ENCODE data around the gene DRD3.

Gene DRD3

DNA sequence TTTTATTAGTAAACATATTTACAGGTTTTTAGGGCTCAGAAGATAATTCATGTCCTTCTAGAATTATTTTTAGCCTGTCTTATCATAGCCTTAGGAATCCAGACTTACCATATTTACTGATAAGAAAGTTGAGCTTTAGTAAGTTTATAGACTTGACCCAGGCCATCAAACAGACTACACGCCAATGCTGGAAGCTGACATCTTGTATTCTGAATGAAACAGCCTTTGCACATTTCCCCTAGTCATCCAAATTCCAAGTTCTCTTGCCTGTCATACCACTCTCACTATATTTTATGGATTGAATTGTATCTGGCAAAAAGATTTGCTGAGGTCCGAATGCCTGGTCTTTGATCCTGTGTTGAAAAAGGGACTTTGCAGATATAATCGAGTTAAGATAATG is 58.6 kb downstream of the DRD3 start:
- no peak for DNase-seq (ENCODE audit: low read depth)

- no peak for DNase-seq (ENCODE audit: low read depth)
Observed at GRCh38 chr3:114119776-114120175, 59.1 kb downstream of the DRD3 start.

GRCh38 chr3:114115143-114115542 is 63.7 kb downstream of the DRD3 start:
- DNase-seq (ENCODE audit: low read depth), result no peak

DNA sequence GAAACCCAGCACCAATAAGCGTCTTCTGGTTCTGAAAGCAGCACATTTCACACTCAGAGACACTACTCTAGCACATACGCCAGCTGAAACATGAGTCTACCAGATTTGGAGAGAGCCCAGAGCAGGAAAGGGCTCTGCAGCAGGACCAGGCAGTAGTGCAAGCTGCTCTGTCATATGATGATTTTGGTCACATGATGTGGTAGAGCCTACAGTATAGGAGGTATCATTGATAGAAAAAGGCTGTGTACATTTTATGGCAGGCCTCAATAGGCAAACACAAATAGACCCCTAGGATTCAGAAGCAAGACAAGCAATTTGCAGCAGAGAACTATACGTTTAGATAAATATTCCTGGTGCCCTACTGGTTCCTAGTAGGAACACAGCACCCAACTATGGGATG is 64.1 kb downstream of the DRD3 start:
- no peak for DNase-seq (ENCODE audit: low read depth)

DNA sequence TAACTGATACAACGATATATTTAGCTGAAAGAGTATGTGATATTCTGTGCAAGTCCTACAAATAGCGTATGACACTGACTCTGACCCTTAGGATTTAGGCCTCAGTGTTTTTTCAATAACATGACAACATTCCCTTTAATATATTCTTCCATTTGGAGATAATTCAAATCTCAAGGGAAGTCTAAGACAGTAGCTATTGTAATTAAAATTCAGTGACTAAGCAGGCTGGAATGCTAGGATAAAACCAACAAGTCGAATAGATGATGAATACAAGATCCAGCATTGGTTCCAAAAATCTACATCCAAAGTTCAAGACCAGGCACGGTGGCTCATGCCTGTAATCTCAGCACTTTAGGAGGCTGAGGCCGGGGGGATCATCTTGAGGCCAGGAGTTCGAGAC is 66.2 kb downstream of the DRD3 start:
- peak; percentile 4 for DNase-seq (ENCODE audit: low read depth)

DNA sequence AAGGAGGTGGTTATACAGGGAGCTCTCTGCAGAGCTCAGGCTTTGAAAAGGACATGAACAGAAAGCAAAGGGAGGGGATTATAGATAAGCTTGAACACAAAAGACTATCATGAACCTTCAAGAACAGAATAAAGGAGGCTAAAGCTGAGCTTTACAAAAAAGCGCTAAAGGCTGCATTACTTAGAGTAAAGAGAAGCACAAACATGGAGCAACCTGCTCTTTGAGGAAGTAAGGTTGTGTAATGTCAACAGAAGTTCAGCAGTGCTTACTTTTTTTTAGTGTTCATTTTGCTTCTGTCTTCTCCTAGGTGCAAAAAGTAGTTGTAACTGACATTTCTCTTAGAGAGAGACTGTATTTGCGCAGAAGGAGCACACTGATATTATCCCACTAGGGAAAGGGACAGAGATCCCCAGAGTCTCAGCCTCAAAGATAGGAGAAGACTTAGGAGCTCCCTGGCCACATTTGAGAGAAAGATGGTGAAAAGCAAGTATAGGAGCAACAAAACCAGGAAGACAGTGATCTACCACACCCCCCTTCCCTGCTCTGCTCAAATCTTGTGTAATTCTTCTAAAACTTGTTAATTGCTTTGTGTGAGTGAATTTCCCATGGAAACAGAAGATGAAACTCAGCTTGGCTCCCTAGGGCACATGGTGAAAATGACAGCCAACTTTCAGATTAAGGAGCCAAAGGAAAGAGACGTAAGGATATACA is 67.6 kb downstream of the DRD3 start:
- no peak for DNase-seq (ENCODE audit: low read depth)

DNA sequence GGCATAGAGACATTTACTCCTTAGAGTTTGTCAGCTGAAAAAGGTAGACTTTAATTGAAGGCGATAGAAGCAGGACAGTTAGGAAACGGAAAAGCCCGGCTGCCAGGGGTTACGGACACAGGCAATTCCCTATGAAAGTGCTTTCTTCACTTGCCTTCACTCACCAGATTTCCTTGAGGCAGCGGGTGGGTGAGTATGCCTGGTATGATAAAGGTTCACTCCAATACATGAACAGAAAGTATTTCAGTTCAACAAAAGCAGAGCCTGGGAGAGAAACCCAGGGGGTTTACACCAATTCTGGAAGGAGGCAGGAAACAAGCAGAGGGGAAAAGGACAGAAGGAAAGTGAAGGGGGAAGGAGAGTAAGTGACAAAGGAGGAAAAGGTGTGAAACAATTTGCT is 68.4 kb downstream of the DRD3 start:
- no peak for DNase-seq (ENCODE audit: low read depth)

- no peak for DNase-seq (ENCODE audit: low read depth)
Observed at GRCh38 chr3:114108137-114108536, 70.7 kb downstream of the DRD3 start.

DNA sequence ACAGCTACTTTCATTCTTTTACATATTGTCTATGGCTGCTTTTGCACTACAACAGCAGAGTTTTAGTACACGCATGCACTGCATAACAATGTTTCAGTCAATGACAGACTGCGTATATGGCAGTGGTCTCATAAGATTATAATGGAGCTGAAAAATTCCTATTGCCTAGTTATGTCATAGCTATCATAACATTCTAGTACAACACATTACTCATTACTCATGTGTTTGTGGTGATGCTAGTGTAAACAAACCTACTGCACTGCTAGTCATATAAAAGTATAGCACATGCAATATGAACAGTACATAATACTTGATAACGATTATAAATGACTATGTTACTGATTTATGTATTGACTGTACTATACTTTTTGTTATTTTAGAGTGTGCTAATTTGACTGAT is 74.4 kb downstream of the DRD3 start:
- DNase-seq (ENCODE audit: low read depth), result no peak

- no peak for DNase-seq (ENCODE audit: low read depth)
Observed at GRCh38 chr3:114103858-114104257, 75.0 kb downstream of the DRD3 start.

DNA sequence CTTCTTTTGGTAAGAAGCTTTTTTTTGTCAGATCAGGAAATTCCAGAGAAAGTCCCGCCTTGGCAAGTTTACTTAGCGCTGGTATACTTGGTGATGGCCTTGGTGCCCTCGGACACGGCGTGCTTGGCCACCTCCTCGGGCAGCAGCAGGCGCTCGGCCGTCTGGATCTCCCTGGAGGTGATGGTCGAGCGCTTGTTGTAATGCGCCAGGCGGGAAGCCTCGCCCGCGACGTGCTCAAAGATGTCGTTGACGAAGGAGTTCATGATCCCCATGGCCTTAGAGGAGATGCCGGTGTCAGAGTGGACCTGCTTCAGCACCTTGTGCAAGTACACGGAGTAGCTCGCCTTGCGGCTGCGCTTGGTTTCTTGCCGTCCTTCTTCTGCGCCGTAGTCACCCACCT is 75.7 kb downstream of the DRD3 start:
- DNase-seq (ENCODE audit: low read depth), result no peak

- no peak for DNase-seq (ENCODE audit: low read depth)
Observed at GRCh38 chr3:114101101-114101500, 77.8 kb downstream of the DRD3 start.

DNA sequence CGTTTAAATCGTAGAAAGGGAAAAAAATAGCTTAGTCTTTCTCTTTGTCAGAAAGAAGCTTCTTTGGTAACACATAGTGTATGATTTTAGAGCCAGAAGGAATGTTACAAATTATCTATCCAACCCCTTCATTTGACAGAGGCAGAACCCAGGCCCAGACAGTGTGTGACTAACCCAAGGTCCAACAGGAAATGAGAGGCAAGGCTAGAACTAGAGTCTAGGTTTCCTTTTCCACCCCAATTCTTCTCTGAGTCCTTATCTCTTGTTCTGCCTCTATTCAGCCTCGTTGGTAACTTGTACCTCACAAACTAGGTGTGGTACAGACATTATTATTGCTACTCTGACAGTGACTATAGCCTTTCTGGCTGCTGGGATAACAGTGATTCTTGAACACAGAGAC is 83.1 kb downstream of the DRD3 start:
- DNase-seq (ENCODE audit: low read depth), result no peak

GRCh38 chr3:114093596-114093995 is 85.3 kb downstream of the DRD3 start:
- peak; percentile 71 for DNase-seq (ENCODE audit: low read depth)

GRCh38 chr3:114093016-114093380 is 85.9 kb downstream of the DRD3 start:
- DNase-seq (ENCODE audit: low read depth), result no peak

DNA sequence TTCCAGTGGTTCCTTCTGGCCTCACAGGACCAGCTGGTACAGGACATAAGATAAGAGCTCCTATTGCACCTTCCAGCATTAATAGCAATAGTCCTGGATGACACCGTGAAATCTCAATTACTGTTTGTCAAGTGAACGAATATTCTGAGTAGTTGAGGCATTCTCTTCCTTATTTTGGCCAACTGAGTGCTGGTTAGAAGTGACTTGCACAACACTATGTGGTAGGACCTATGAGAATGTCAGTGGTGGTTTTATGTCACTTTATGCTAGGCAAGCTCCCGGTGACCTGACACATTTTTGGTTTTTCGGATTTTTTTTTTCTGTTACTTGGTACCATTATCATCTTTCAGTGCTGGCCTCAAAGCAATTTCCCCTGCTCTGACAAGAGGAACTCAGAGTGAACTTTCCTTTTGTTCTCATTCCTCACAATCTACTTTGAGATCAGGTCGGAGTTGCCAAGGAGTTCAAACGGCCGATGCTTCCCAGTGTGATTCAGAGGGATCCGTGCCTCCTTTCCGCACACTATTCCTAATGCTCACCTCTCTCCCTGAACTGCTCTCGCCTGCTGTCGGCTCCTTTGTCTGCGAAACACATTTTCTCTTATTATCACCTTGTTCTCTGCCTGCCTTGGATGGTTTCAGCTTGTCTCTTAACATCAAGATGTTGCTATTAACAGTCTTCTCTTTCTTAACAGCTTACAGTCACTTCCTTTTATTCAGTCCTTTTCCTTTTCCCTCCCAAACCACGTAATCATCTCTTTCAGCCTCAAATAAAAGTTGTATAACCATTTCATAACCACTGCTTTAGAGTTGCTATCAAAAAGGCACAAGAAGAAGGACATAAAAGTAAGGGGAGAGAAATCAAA is 86.5 kb downstream of the DRD3 start:
- DNase-seq (ENCODE audit: low read depth), result no peak

DNA sequence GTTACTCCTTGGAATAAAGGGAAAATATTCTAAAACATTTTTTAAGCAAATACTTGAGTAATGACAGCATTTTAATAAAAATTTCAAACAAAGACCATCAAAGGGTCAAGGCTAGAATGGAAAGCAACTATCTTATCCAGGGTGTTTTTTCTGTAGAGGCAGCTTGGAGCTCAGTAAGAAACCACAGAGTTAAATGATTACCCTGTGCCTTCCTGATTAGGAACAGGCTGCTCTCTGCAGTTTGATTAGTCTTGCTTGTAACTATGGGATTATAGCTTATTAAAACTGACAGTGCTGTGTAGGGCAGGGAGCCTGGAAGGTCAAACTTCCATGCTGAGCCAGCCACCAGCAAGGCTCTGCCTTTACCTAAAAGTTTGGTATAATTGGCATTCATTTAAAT is 89.2 kb downstream of the DRD3 start:
- no peak for DNase-seq (ENCODE audit: low read depth)

DNA sequence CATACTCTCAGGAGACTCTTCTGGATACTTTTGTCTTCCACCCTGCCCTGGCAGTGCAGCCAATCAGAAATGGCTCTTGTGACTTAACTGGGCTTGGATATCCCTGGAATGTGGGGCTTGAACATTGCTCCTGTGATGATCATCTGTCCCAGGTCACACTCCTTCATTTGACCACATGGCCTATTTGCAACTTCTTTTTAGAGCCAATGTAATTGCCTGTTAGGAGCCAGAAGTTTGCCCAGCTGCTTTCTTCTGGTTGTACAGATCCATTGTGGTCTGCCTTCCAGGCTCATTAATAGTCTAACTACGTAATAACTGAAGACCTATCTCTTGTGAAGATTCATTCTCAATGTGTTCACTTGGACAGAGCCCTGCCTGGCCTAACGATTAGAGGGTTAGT is 92.5 kb downstream of the DRD3 start:
- no peak for DNase-seq (ENCODE audit: low read depth)

DNA sequence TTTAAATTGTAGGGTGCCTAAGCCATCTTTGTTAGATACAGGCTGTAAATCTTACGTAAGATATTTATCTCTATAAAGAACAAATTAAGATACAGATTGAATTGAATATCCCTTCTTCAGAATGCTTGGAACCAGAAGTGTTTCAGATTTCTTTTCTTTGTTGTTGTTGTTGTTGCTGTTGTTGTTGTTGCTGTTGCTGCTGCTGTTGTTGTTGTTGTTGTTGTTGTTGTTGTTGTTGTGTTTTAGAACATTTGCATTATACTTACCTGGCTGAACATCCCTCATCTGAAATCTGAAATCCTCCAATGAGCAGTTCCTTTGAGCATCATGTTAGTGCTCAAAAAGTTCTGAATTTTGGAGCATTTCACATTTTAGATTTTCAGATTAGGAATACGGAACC is 95.7 kb downstream of the DRD3 start:
- DNase-seq (ENCODE audit: low read depth), result no peak

DNA sequence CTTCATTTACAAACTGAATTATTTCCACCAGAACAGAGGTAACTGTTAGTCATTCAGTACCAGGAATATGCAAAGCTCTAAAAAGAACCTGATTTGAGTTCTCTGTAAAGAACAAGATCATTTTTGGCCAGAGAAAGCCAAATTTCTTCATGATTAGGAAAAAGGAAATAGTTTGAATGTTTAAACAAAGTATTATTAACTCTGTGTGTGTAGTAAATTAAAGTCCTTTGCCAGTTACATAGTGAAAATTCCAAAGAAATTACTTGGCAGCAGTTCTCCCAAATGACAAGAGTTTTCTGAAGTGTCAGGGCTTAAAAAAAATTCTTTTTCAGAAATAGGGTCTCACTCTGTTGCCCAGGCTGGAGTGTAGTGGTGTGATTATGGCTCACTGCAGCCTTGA is 97.8 kb downstream of the DRD3 start:
- DNase-seq (ENCODE audit: low read depth), result peak; percentile 39

- no peak for DNase-seq (ENCODE audit: low read depth)
Observed at GRCh38 chr3:114080201-114080600, 98.7 kb downstream of the DRD3 start.

- DNase-seq (ENCODE audit: low read depth), result no peak
Observed at GRCh38 chr3:114079761-114080160, 99.1 kb downstream of the DRD3 start.

DNA sequence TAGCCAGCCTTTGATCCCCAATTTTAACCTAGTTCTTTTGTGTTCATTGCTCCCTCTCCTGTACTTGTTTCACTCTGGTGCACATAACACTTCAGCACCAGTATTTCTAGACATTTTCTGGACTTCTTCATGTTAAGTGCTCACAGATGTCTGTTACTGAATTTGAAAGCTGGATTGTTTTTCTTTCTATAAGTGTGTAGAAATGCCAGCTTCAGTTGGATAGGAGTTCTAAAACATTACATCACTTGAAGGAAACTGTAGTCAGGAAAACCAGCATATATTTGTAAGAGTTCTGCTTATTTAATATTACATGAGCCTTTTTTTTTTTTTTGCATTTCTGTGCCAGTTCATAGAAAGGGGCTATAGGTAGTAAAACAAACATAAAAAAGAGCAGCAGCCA is 100.7 kb downstream of the DRD3 start:
- DNase-seq (ENCODE audit: low read depth), result peak; percentile 74
